Coronary artery (tissue), 2 donors: ENCODE measurements around the gene FAM13A.

ENCODE experiments used
- DNase-seq: peaks from one replicate; pipeline ENCODE4 v3.0.0-alpha.2; 2017; ENCODE audit warnings: low spot score
- H3K27ac ChIP-seq, 2 donors: fragments of 200-600 bp; sonication (generic); one replicate each; pipeline ENCODE4 v1.5.1; 2016 to 2019
- H3K4me3 ChIP-seq: fragments of 200-600 bp; sonication (generic); 2 replicates; pipeline ENCODE4 v1.5.1; 2016; ENCODE audit warnings: mild to moderate bottlenecking, moderate library complexity
- TF ChIP-seq, protein P1 (sequence below): fragments of 200-600 bp; sonication (generic); IDR thresholded peaks from one replicate; pipeline ENCODE4 v1.5.1; 2019; ENCODE audit warnings: antibody characterized with exemption

The FAM13A gene

DNA sequence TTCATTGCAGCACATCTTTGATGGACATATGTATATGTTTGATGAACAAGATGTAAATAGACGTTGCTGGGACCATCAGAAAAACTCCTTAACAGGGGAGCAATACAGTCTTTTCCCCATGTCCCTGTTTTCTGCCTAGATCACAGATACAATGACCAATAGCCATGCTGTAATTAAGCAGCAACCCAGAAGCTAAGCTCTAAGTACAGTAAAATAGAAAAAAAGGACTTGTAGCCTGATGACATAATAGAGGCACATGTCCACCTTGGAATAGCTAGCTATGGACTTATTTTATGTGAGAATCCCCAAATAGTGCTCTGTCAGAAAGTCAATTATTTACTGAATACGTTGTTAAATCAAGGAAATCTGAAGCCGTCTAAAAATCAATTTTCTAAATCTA lies 14.9 kb downstream of the FAM13A start:
- H3K27ac ChIP-seq: no peak overlapping the region
- no peak for DNase-seq
- TF ChIP-seq, protein P1, sequence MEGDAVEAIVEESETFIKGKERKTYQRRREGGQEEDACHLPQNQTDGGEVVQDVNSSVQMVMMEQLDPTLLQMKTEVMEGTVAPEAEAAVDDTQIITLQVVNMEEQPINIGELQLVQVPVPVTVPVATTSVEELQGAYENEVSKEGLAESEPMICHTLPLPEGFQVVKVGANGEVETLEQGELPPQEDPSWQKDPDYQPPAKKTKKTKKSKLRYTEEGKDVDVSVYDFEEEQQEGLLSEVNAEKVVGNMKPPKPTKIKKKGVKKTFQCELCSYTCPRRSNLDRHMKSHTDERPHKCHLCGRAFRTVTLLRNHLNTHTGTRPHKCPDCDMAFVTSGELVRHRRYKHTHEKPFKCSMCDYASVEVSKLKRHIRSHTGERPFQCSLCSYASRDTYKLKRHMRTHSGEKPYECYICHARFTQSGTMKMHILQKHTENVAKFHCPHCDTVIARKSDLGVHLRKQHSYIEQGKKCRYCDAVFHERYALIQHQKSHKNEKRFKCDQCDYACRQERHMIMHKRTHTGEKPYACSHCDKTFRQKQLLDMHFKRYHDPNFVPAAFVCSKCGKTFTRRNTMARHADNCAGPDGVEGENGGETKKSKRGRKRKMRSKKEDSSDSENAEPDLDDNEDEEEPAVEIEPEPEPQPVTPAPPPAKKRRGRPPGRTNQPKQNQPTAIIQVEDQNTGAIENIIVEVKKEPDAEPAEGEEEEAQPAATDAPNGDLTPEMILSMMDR: no peak
- H3K4me3 ChIP-seq: no peak overlapping the region

DNA sequence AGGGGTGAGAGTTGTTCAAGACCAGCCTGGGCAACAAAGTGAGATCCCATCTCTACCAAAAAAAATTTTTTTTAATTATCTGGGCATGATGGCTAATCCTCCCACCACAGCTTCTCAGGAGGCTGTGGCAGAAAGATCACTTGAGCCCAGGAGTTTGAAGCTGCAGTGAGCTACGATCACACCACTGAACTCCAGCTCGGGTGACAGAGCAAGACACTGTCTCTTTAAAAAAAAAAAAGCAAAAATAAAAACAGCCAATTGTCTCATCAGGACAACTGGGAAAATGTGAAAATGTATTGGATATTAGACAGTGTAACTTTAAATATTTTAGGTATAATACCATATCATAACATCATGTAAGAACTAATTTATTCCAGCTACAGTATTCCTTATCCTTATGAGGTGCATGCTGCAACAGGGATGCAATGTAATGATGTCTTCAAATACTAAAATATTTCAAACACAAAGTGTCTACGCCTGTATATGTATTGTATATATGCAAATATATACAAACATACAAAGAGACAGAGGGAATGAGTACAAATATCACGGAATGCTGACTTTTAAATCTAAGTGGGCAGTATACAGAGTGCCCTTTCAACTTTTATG lies 17.2 kb downstream of the FAM13A start:
- TF ChIP-seq, protein P1: no peak
- H3K4me3 ChIP-seq: no peak overlapping the region
- DNase-seq: no peak

DNA sequence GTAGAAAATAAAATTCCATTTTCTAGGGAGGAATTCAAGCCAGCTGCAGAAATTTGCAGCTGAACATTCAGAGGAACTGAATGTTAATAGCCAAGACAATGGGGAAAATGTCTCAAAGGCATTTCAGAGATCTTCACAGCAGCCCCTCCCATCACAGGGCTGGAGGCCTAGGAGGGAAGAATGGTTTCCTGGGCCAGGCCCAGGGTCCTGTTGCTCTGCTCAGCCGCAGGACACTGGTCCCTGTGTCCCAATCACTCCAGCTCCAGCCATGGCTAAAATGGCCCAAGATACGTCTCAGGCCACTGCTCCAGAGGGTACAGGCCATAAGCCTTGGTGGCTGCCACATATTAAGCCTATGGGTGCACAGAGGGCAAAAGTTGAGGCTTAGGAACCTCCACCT lies 20.4 kb downstream of the FAM13A start:
- no peak overlapping the region for H3K4me3 ChIP-seq
- TF ChIP-seq, protein P1: no peak
- H3K27ac ChIP-seq: no peak overlapping the region
- DNase-seq: no peak

More for the DNA sequence above, 17.2 kb downstream of the FAM13A start:
- H3K27ac ChIP-seq: no peak overlapping the region

DNA sequence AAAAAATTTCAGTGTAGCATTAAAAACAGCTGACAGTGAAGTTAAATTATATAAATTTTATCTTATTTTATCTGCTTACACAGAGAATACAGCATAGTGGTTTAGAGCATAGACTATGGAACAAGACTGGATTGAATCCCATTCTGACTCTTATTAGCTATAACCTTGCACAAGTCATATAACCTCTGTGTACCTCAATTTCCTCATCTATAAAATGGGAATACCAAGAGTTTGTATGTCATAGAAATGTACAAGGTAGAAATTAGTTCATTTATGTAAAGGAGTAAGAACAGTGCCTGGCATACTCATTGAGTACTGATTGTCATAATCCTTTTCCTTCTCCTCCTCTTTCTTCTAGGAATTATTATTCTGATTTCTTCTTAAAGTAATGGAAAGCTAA lies 25.7 kb downstream of the FAM13A start:
- Histone ChIP-seq H3K4me3 (no peak overlapping the region), H3K27ac (no peak overlapping the region)
- TF ChIP-seq, protein P1: no peak
- no peak for DNase-seq

DNA sequence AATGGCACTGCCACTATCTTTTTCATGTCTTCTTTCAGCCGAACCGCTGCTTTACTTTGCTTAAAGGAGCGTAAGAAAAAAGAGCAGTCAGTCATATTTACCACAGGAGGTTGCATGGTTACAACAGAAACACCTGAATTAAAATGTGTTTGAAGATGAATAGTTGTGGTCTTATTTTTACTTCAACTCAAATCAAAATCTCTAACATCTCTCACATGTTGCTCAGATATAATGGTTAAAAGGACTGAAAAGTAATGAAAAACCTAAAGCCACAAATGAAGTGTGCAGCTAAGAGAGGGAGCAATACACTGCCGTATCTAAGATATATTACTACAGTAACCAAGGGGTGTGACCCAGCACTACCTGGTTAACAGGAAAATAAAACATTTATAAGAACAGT lies 27.4 kb downstream of the FAM13A start:
- DNase-seq: no peak
- Histone ChIP-seq H3K27ac (no peak overlapping the region), H3K4me3 (no peak overlapping the region)
- TF ChIP-seq, protein P1: no peak

DNA sequence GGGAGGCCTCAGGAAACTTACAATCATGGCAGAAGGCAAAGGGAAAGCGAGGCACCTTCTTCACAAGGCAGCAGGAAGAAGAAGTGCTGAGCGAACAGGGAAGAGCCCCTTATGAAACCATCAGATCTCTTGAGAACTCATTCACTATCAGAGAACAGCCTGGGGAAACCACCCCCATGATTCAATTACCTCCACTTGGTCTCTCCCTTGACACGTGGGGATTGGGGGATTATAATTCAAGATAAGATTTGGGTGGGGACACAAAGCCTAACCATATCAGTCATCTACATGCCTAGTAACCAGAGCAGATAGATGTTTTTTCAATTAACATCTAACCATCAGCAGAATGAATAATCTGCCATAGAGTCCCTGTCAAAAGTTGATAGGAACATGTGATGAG lies 30.4 kb downstream of the FAM13A start:
- DNase-seq: no peak
- TF ChIP-seq, protein P1: no peak
- no peak overlapping the region for H3K27ac ChIP-seq
- H3K4me3 ChIP-seq: no peak overlapping the region

DNA sequence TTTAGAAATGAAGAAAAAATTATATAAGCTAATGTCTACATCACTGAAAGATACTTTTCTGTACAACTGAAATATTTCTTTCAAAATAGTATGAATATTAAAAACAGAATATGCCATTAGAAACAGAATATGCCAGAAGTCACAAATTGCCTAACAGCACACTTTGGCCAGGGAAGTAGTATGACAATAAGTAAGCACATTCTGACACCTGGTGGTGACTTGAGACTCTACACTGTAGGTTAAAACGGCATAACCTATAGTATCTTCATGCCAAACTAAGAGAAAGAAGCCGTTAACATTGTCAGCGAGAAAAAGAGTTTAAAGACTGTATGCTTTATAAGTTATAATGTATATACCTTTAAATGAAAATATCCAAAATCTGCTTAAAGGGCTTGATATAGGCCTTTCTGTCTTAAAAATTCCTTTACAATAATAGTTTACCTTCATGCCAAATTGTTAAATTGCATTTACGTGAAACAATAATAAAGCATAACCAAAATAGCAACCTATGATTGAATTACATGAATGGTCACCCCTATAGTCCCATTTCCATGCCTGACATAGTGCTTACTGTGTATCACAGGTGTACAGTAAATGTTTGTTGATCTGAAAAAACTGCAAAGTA lies 32.8 kb downstream of the FAM13A start:
- no peak for DNase-seq
- no peak overlapping the region for H3K27ac ChIP-seq

More for the DNA sequence above, 32.8 kb downstream of the FAM13A start:
- no peak overlapping the region for H3K4me3 ChIP-seq
- TF ChIP-seq, protein P1: peak; percentile 51
